K562 (cell line): Measurements from ENCODE around the gene CCDC73. TPM values are rescaled to one million over a fixed set of nuclear protein-coding genes. Genes with fewer than 3 reads are reported as not detected.
"Not testable (repeated sequence)": the region's sequence is repeated elsewhere in the genome, so short reads cannot be mapped to it uniquely, and the experiment has no call there.

Experiments used
- ATAC-seq: fragments of 200-7000 bp; cut with Tn5 transposase; 3 replicates; pipeline ENCODE4 v1.9.1; 2020; ENCODE audit warnings: moderate library complexity
- BruUV-seq: library from RNA; stranded (reverse); fragments of 400-500 nt; replicated peaks from 2 replicates; lab custom pipeline; 2021; lab: Mats Ljungman, UMichigan
- CTCF ChIA-PET: fragments of 300-600 bp; formaldehyde crosslinking; extraction: SDS; loops from one replicate; lab custom pipeline; 2021; ENCODE audit warnings: low intra/inter-chr PET ratio; lab: Yijun Ruan, JAX
- POLR2A ChIA-PET: fragments of 300-600, 350-650 bp; sonication (Branson Sonifier 250); formaldehyde crosslinking; extraction: SDS; loops from one replicate; lab custom pipeline; 2021; ENCODE audit warnings: antibody characterized with exemption, inconsistent platforms; lab: Yijun Ruan, JAX
- DNase-seq, 4 experiments: peaks; one replicate each; pipeline versions ENCODE4 v3.0.0 to v3.0.0-alpha.2; 2011 to 2018; ENCODE audit warnings: low spot score in 3 of 4, mixed read lengths in 3 of 4; ENCODE audit errors: extremely low read depth in 1 of 4
- FAIRE-seq: peaks from 2 replicates; lab custom pipeline; 2011; peaks lifted over from hg19 to GRCh38; lab: Jason Lieb, UNC
- H2AFZ ChIP-seq: 2 replicates; pipeline ENCODE4 v1.6.0; 2011; ENCODE audit warnings: low read depth, low read length, control low read depth, inconsistent platforms
- H3K27ac ChIP-seq: fragments of 200-600 bp; 3 replicates; pipeline ENCODE4 v1.8.0; 2011; ENCODE audit warnings: low read depth, mild to moderate bottlenecking, control low read depth, inconsistent platforms, low read length, moderate library complexity, mixed read lengths; ENCODE audit errors: extremely low read depth
- H3K27me3 ChIP-seq, 2 experiments: fragments of 300-600 bp in 1 of 2; 2 replicates in 1 of 2; 3 replicates in 1 of 2; pipeline versions ENCODE4 v1.6.0 to v1.8.0; 2011; ENCODE audit warnings: inconsistent platforms in 2 of 2, low read length in 2 of 2, mild to moderate bottlenecking in 1 of 2, mixed read lengths in 1 of 2, moderate library complexity in 1 of 2; ENCODE audit not compliant: control insufficient read depth in 2 of 2, insufficient read depth in 2 of 2
- H3K36me3 ChIP-seq: fragments of 300-600 bp; 3 replicates; pipeline ENCODE4 v1.8.0; 2011; ENCODE audit warnings: mild to moderate bottlenecking, low read length, inconsistent platforms; ENCODE audit not compliant: control insufficient read depth, insufficient read depth
- H3K4me1 ChIP-seq, 2 experiments: fragments of 200-600 bp in 1 of 2; replicated peaks in 1 of 2; 2 replicates in 1 of 2; 3 replicates in 1 of 2; pipeline versions ENCODE4 v1.5.1 to v1.8.0; 2011; ENCODE audit warnings: inconsistent platforms in 2 of 2, low read length in 2 of 2, mild to moderate bottlenecking in 1 of 2, mixed read lengths in 1 of 2, moderate library complexity in 1 of 2; ENCODE audit not compliant: control insufficient read depth in 2 of 2, insufficient read depth in 2 of 2
- H3K4me2 ChIP-seq: 2 replicates; pipeline ENCODE4 v1.6.1; 2011; ENCODE audit warnings: low read length, control low read depth, inconsistent platforms, mixed read lengths; ENCODE audit not compliant: insufficient read depth
- H3K4me3 ChIP-seq: fragments of 200-600 bp; sonication (generic), shearing (Covaris generic); 2 replicates; pipeline ENCODE4 v1.5.1; 2016; ENCODE audit warnings: control low read depth, inconsistent platforms
- H3K79me2 ChIP-seq: fragments of 200-600 bp; 3 replicates; pipeline ENCODE4 v1.8.0; 2011; ENCODE audit warnings: low read length, inconsistent platforms; ENCODE audit not compliant: control insufficient read depth, insufficient read depth
- H3K9ac ChIP-seq, 2 experiments: 2 replicates each; pipeline versions ENCODE4 v1.6.0 to v1.6.1; 2011; ENCODE audit warnings: low read depth in 2 of 2, low read length in 2 of 2, control low read depth in 1 of 2, inconsistent platforms in 1 of 2, mild to moderate bottlenecking in 1 of 2, mixed read lengths in 1 of 2; ENCODE audit not compliant: insufficient read depth in 1 of 2
- H3K9me1 ChIP-seq: one replicate; pipeline ENCODE4 v1.6.0; 2011; ENCODE audit warnings: inconsistent platforms, mild to moderate bottlenecking, low read length, moderate library complexity; ENCODE audit not compliant: control insufficient read depth, insufficient read depth
- H3K9me3 ChIP-seq: replicated peaks from 2 replicates; pipeline ENCODE4 v1.5.1; 2011; ENCODE audit warnings: low read depth, low read length, inconsistent platforms; ENCODE audit not compliant: control insufficient read depth, insufficient read depth
- H4K20me1 ChIP-seq: replicated peaks from 2 replicates; pipeline ENCODE4 v1.6.1; 2011; ENCODE audit warnings: low read length, inconsistent platforms, mixed read lengths; ENCODE audit not compliant: control insufficient read depth, insufficient read depth
- CREB5 ChIP-seq: fragments of 250-450 bp; sonication (Bioruptor Pico); IDR thresholded peaks from 2 replicates; pipeline ENCODE4 v1.5.0; 2020; ENCODE audit warnings: mild to moderate bottlenecking
- PCBP2 ChIP-seq: fragments of 200-400 bp; formaldehyde crosslinking; IDR thresholded peaks from 2 replicates; pipeline ENCODE4 v1.6.1; 2018; ENCODE audit warnings: low read length, low read depth, mild to moderate bottlenecking, moderate library complexity; ENCODE audit not compliant: poor library complexity, severe bottlenecking
- SIN3A ChIP-seq, 2 experiments: fragments of 150-350 bp in 1 of 2; IDR thresholded peaks; 2 replicates each; pipeline ENCODE4 v1.6.1; 2011 to 2016; ENCODE audit warnings: borderline replicate concordance in 2 of 2, low read depth in 2 of 2, low read length in 2 of 2, mild to moderate bottlenecking in 2 of 2, moderate library complexity in 2 of 2; ENCODE audit not compliant: control insufficient read depth in 1 of 2
- SOX6 ChIP-seq: fragments of 450-650 bp; IDR thresholded peaks from 2 replicates; pipeline ENCODE4 v1.6.1; 2014; ENCODE audit warnings: mild to moderate bottlenecking
- TGIF2 ChIP-seq: sonication (generic); formaldehyde crosslinking; IDR thresholded peaks from 2 replicates; pipeline ENCODE4 v1.8.1; 2022; ENCODE audit warnings: mild to moderate bottlenecking, missing genetic modification reagents, moderate library complexity
- WGBS: fragments of 100-300 bp; shearing (Covaris generic); methylation state at CpG from one replicate; pipeline ENCODE4 v1.1.6; 2016; ENCODE audit warnings: low coverage, mixed read lengths; ENCODE audit not compliant: insufficient coverage; ENCODE audit errors: missing lambda C conversion rate; 5-methylcytosine and 5-hydroxymethylcytosine counted together
- in situ Hi-C: fragments of 300-500 bp; cut with MboI; formaldehyde crosslinking; loops from 4 replicates; pipeline ENCODE4 v1.15.0; 2018; ENCODE audit warnings: inconsistent platforms, mixed read lengths
- intact Hi-C: fragments of 100-400 bp; cut with micrococcal nuclease; formaldehyde crosslinking; loops from 2 replicates; pipeline ENCODE4 v1.14.2; 2022
- polyA plus RNA-seq, 8 experiments: library from polyadenylated mRNA; depleted of rRNA in 4 of 8; stranded (reverse) in 5 of 8; unstranded in 3 of 8; fragments of >200 nt; fragmentation: Nextera tagmentation in 2 of 8; fragmentation: Illumina TruSeq in 1 of 8; extraction: Ambion mirVana in 2 of 8; extraction: Trizol in 1 of 8; gene quantifications; 2 replicates each; pipeline versions ENCODE4 v1.2.1 to v1.2.3, GENCODE V29; 2011 to 2014; ENCODE audit warnings: inconsistent platforms in 1 of 8, missing spikeins in 1 of 8
- total RNA-seq, 7 experiments: library from RNA; depleted of rRNA in 6 of 7; stranded (reverse); fragments of >200 nt in 6 of 7; fragmentation: Illumina TruSeq in 2 of 7; extraction: Trizol in 2 of 7; gene quantifications; 2 replicates each; pipeline versions ENCODE4 v1.2.1 to v1.2.3, GENCODE V29; 2011 to 2021; ENCODE audit warnings: low replicate concordance in 1 of 7

The CCDC73 gene
- total and polyA plus RNA-seq, 9 of the 15 experiments (the other 6 are each of a cell fraction or from before 2014, with no cell fraction given), result 0.20 to 0.21 TPM; not detected in 7

GRCh38 chr11:32597921-32598320, 196.5 kb downstream of the CCDC73 start (continued):
- TF ChIP-seq PCBP2 (no peak), TGIF2 (CRISPR knock-in tag) (no peak), CREB5 (CRISPR knock-in tag) (no peak), SIN3A (IDR thresholded peaks at IDR 0.05; ENCODE audit: borderline replicate concordance in 2 of 2, control insufficient read depth in 1 of 2, low read depth in 2 of 2, low read length in 2 of 2) (no peak), SOX6 (no peak)

- intact Hi-C loops, H3K9me3 ChIP-seq, H3K4me1 ChIP-seq, H3K4me3 ChIP-seq, H3K9me1 ChIP-seq, H3K4me2 ChIP-seq, ATAC-seq, H3K9ac ChIP-seq, in situ Hi-C loops, H4K20me1 ChIP-seq, H3K27ac ChIP-seq, BruUV-seq, DNase-seq, FAIRE-seq, H2AFZ ChIP-seq, CTCF ChIA-PET, H3K27me3 ChIP-seq: not testable (repeated sequence)
- WGBS, result 97% methylated on average over 12 of the region's 14 CpGs
- Histone ChIP-seq H3K79me2 (peaks cover 37% of the 10 kb centered on the region; the same call in 2 of the 3 replicates), H3K36me3 (peaks cover 98% of the 10 kb centered on the region)
- POLR2A ChIA-PET, result interaction anchor here (2.4 kb wide), 1 partner anchor 12 kb away, joined by 12 read pairs; the partner anchor contains the start of gene EIF3M
Measured at GRCh38 chr11:32596114-32596513, 198.3 kb downstream of the CCDC73 start.
